ENCODE results near the gene WDR88. TPM values are rescaled to one million over a fixed set of nuclear protein-coding genes. Genes with fewer than 3 reads are reported as not detected.

Gene WDR88
- total and polyA plus RNA-seq, 2 of the 4 experiments (the other 2 are of a cell fraction): not detected

DNA sequence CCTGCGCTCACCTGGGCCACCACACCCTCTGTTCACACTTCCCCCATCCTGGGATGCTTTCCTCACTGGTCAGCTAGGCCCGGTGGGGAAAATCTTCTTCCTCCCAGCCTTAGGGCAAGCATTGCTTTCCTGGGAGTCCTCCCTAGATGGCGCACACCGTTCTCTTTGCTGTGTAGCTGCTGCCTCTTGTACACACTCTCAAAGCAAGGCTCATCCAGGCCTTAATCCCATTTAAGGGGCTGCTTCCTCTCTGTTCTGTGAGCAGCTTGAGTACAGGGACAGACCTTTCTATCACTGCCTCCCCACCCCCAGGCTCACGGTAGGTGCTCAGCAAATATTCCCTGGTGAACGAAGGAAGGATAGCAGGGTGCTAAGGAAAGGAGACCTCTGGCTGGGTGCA is 82.7 kb downstream of the WDR88 start:
- no peak overlapping the region for H2AFZ ChIP-seq (replicated peaks; ENCODE audit: low read length, poor library complexity)
- H2BK5ac ChIP-seq (ENCODE audit: low read depth, low read length, poor library complexity, severe bottlenecking): no peak overlapping the region
- in situ Hi-C loops (cut with MboI; ENCODE audit: low sequenced_read_pairs) (no loop called here), intact Hi-C loops (cut with micrococcal nuclease) (no loop called here), dilution Hi-C loops (cut with HindIII; ENCODE audit: low sequenced_read_pairs, unreplicated experiment) (no loop called here)
- H4K5ac ChIP-seq (ENCODE audit: low read depth, low read length): no peak overlapping the region
- H3K9me1 ChIP-seq (ENCODE audit: insufficient read depth, low read length): no peaks in the 10 kb centered on the region
- peak; percentile 35 for DNase-seq
- no peaks in the 10 kb centered on the region for H3K4me1 ChIP-seq (ENCODE audit: control insufficient read depth, insufficient read depth, low read length)
- ATAC-seq (ENCODE audit: low read depth): peak; percentile 84
- no peak for TF ChIP-seq CEBPB (IDR thresholded peaks at IDR 0.05; ENCODE audit: low read depth, low read length)
- TF ChIP-seq, protein P1, sequence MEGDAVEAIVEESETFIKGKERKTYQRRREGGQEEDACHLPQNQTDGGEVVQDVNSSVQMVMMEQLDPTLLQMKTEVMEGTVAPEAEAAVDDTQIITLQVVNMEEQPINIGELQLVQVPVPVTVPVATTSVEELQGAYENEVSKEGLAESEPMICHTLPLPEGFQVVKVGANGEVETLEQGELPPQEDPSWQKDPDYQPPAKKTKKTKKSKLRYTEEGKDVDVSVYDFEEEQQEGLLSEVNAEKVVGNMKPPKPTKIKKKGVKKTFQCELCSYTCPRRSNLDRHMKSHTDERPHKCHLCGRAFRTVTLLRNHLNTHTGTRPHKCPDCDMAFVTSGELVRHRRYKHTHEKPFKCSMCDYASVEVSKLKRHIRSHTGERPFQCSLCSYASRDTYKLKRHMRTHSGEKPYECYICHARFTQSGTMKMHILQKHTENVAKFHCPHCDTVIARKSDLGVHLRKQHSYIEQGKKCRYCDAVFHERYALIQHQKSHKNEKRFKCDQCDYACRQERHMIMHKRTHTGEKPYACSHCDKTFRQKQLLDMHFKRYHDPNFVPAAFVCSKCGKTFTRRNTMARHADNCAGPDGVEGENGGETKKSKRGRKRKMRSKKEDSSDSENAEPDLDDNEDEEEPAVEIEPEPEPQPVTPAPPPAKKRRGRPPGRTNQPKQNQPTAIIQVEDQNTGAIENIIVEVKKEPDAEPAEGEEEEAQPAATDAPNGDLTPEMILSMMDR (conservative IDR thresholded peaks at IDR 0.05; ENCODE audit: low read depth, low read length): peak; percentile 34
- no peak overlapping the region for H4K91ac ChIP-seq (ENCODE audit: insufficient read depth, low read depth, low read length)
- H3K36me3 ChIP-seq (ENCODE audit: control insufficient read depth, insufficient read depth, low read length): no peaks in the 10 kb centered on the region
- no peak overlapping the region for H3K14ac ChIP-seq (replicated peaks; ENCODE audit: low read depth, low read length)
- 20% methylated on average over 1 of the region's 6 CpGs; no CpG with 5 or more reads in 1 of the 2 experiments for WGBS, 2 experiments (ENCODE audit: extremely low coverage in 2 of 2, insufficient read length in 1 of 2)
- no peak overlapping the region for H3K4me3 ChIP-seq (ENCODE audit: insufficient read depth, low read depth, low read length)
- H4K8ac ChIP-seq (ENCODE audit: low read depth in 2 of 2, low read length in 2 of 2): no peak overlapping the region
- H2BK120ac ChIP-seq (ENCODE audit: low read depth, low read length): no peak overlapping the region
- POLR2A ChIA-PET (ENCODE audit: unreplicated experiment): no interaction called here
- no peak overlapping the region for H2BK15ac ChIP-seq (ENCODE audit: low read depth, low read length)
- H3K4ac ChIP-seq (ENCODE audit: low read depth, low read length): no peak overlapping the region
- no peak overlapping the region for H3K56ac ChIP-seq (ENCODE audit: extremely low read depth, insufficient read depth, low read length)
- no peak overlapping the region for H2AK9ac ChIP-seq (replicated peaks; ENCODE audit: low read depth, low read length, poor library complexity)
- peaks cover 7% of the 10 kb centered on the region; the same call in 1 of the 2 replicates for H3K27me3 ChIP-seq (ENCODE audit: control insufficient read depth, insufficient read depth, low read length)
- CTCF ChIA-PET: interaction anchor here (1.0 to 1.3 kb wide), 2 partner anchors 10 to 192 kb away, joined by 3 to 4 read pairs; no protein-coding TSS in a partner anchor
- H3K4me2 ChIP-seq (ENCODE audit: low read depth, low read length): no peak overlapping the region
- H2BK20ac ChIP-seq (ENCODE audit: low read depth, low read length): no peak overlapping the region
- no peak overlapping the region for H3K27ac ChIP-seq (ENCODE audit: insufficient read depth, low read length)
- BruUV-seq (replicated peaks): no TSS peak
- no peaks in the 10 kb centered on the region for H3K79me1 ChIP-seq (ENCODE audit: low read depth in 1 of 2, low read length in 2 of 2)
- no peaks in the 10 kb centered on the region; the same call in 1 of the 2 replicates for H4K20me1 ChIP-seq (ENCODE audit: insufficient read depth, low read length)
- no peak overlapping the region for H3K18ac ChIP-seq (ENCODE audit: low read depth, low read length)
- H3K23ac ChIP-seq (ENCODE audit: low read depth, low read length): no peak overlapping the region
- no peak overlapping the region for H3K9ac ChIP-seq (ENCODE audit: low read depth, low read length)
- H2AK5ac ChIP-seq (ENCODE audit: low read depth, low read length): no peak overlapping the region
- H3K9me3 ChIP-seq (ENCODE audit: control insufficient read depth, insufficient read depth, low read length): no peaks in the 10 kb centered on the region

Measured in IMR-90 (cell line).